ENCODE data around the gene MAML2.

MAML2 gene

DNA sequence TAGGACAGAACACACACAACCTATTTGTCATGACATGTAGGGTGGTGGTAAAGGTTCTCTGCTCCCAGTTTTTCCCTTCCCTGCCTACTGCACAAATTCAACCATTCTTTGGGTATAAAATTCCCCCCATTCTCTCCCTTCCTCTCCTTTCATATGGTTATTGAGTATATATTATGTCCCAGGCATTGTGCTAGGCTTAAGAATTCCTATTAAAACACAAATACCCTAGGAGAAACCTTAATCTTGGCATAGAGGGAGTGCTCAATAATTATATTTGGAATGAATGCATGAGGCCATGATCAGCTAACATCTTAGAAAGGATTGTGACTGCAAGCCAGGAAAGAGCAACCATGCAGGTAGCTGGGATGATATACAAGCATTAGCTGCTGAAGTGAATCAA, 298.7 kb downstream of the MAML2 start:
- Histone ChIP-seq H3K27ac (no peak overlapping the region), H3K4me3 (no peak overlapping the region)
- DNase-seq (ENCODE audit: low spot score), result no peak
- TF ChIP-seq, protein P1, sequence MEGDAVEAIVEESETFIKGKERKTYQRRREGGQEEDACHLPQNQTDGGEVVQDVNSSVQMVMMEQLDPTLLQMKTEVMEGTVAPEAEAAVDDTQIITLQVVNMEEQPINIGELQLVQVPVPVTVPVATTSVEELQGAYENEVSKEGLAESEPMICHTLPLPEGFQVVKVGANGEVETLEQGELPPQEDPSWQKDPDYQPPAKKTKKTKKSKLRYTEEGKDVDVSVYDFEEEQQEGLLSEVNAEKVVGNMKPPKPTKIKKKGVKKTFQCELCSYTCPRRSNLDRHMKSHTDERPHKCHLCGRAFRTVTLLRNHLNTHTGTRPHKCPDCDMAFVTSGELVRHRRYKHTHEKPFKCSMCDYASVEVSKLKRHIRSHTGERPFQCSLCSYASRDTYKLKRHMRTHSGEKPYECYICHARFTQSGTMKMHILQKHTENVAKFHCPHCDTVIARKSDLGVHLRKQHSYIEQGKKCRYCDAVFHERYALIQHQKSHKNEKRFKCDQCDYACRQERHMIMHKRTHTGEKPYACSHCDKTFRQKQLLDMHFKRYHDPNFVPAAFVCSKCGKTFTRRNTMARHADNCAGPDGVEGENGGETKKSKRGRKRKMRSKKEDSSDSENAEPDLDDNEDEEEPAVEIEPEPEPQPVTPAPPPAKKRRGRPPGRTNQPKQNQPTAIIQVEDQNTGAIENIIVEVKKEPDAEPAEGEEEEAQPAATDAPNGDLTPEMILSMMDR (IDR thresholded peaks at IDR 0.05), result no peak

DNA sequence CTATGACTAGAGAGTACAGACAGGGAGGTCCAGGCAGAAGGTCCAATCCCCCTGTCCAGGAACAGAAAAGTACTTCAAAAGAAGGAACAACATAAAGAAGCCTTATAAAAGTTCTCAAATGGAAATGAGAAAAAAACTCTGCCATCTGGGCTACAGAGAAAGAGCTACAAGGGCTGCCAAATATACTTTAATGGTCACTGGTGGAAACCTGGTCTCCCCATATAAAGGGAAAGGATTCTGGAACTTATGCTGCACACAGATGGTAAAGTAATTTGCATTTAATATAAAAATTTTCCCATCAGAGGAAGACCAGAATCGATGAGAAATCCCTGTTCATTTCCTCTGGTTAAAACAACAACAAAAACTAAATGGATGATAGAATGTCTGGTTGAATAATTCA, 299.7 kb downstream of the MAML2 start:
- H3K27ac ChIP-seq, result no peak overlapping the region
- no peak for DNase-seq (ENCODE audit: low spot score)
- TF ChIP-seq, protein P1 (IDR thresholded peaks at IDR 0.05), result no peak
- H3K4me3 ChIP-seq, result no peak overlapping the region

DNA sequence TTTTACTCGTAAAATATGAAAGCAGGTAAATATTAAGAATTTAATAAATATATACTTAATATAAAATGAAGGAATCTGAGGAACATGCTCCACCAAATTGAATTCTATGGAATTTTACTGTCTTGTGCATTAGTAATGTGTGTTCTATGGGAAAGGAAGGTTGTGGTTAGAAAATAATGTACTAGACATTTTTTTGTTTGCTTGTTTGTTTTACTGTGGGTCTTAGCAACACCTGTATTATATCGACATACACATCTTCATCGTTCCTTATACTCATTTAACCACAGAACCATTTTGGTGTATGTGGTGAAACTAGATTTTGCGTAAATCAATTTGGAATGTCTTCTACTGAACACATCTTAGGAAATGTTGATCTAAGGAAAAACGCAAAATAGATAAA, 304.9 kb downstream of the MAML2 start:
- DNase-seq (ENCODE audit: low spot score), result no peak
- TF ChIP-seq, protein P1 (IDR thresholded peaks at IDR 0.05), result no peak
- no peak overlapping the region for H3K27ac ChIP-seq
- H3K4me3 ChIP-seq, result no peak overlapping the region

DNA sequence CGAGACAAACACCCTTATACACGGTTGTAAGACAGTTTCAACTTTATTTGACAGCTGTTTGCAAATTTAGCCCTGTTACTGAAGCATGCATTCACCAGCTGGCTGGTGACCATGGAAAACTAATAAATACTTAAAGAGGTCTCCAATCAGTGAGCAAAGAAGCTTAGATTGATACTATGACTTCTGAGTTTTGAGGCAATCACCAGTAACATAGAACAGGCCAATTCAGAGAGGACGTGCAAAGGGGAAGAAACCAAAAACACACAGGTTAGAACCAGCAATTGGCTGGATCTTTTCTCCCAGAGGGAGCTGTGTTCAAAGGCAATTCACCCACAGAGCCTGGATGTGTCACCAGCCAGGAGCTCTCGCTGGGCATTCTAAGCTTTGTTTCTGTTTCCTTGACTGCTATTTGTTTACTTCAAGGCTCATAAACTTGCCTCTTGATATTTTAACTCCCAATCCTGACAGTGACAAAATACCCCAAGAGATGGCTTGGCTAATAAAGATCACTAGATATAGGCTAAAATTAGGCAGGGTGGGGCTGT, 305.5 kb downstream of the MAML2 start:
- TF ChIP-seq, protein P1 (IDR thresholded peaks at IDR 0.05), result no peak
- H3K4me3 ChIP-seq, result no peak overlapping the region
- DNase-seq (ENCODE audit: low spot score), result no peak
- no peak overlapping the region for H3K27ac ChIP-seq

DNA sequence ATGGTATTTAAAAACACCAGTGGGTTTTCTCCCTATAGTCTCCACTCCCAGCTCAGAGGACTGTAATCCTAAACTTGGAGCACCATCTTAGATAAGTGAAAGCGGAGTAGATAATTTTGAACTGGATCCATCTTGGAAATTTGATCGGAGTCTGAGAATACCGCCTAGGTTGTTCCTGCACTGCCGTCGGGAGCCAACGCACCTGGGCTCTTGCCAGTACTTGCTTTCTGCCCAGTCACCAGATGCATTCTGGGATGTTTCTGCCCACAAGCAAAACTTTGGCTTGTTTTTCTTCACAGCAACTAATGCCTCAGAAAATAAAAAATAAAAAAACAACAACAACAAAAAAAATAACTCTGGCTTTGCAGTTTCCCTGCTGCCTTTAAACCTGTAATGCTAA, 306.1 kb downstream of the MAML2 start:
- Histone ChIP-seq H3K27ac (no peak overlapping the region), H3K4me3 (no peak overlapping the region)
- TF ChIP-seq, protein P1 (IDR thresholded peaks at IDR 0.05), result no peak
- DNase-seq (ENCODE audit: low spot score), result no peak

DNA sequence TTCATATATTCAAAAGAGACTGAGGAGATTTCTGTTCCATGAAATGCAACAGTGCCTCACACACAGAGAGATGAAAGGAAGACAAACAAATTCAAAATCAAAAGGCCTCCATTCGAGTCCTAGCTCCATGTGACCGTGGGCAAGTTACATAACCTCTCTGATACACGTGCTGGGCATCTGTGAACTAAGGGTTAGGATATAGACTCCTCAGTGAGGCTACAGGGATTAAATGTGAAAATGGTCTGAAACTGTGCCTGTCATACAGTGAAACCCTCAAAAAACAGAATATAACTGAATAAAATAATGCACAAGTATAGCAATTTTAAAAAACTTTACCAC, 307.3 kb downstream of the MAML2 start:
- TF ChIP-seq, protein P1 (IDR thresholded peaks at IDR 0.05), result no peak
- no peak overlapping the region for H3K27ac ChIP-seq
- no peak for DNase-seq (ENCODE audit: low spot score)
- H3K4me3 ChIP-seq, result no peak overlapping the region

DNA sequence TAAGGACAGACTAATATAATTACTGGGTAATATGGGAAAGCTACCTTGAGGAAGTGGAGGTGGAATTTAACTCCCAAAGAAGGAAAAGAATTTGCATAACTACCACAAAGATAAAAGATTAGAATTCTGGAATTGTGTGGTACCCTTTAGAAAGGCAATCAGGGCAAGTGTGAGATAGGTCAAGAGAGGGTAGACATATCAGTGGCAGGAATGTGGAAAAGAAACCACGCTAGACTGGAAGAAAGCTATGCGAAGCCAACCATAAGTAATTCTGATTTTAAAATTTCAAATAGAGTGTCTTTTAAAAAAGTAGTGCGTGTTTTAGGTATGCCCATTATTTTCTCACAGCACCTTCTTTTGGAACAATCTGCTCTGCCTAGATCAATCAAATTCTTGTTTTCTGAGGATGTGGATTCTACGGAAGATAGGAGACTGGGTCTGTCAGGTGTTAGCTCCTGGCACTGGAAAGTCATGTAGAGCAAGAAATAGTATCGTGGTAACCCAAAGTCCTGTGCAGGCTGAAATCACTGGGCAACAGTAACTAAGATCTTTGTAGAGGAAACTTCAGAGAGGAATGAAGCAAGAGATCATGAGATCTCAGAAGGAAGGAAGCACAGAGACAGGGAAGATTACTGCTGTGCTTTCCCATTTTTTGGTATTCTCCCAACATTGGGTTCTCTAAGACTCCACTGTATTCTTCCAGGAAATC, 307.8 kb downstream of the MAML2 start:
- no peak for DNase-seq (ENCODE audit: low spot score)
- H3K27ac ChIP-seq, result no peak overlapping the region
- TF ChIP-seq, protein P1 (IDR thresholded peaks at IDR 0.05), result no peak
- no peak overlapping the region for H3K4me3 ChIP-seq

Measured in coronary artery (tissue), 2 donors.